RPMI8226 (cell line): ENCODE results near the gene TTF2.

ENCODE experiments used
- DNase-seq: peaks from one replicate; pipeline ENCODE4 v3.0.0-alpha.2; 2015

TTF2 gene

DNA sequence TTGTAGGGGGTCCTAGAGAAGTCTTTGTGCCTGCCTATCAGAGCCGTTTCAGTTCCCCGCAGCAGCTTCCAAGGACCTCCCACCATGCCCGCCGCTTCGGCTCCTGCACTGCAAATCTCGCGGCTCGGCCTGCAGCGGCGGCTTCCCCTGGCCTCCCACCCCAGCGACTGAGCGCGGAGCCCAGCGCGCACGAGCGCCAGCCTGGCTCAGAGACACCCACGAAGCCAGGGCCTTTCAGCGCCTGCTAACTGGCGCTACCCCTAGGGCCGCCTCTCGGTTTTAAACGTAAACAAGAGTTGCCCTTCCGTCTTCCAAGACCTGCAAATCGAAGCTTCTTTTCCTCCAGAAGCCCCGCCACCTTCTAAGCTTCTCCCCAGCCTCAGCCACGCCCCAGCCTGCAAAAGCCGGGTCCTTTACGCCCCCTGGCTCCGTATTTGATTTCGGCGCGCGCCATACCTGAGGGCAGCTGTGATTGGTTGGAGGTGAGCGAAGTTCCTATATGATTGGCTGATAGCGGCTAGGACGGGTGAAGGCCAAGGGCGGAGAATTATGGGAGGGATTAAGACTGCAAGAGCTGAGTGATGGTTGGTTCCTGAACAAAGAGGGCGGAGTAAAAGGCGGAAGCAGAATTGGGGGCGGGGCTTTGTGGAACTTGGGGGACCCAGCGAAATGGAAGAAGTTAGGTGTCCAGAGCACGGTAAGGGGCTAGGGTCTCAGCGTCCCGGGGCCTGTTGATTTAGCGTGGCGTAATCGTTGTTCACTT lies at the start of gene TTF2:
Gene TTF2 (plus strand): TSS at position 649 of the 763 bp plus-strand sequence. CDS start 21 bp downstream, at position 670.
- peak; percentile 96 for DNase-seq

DNA sequence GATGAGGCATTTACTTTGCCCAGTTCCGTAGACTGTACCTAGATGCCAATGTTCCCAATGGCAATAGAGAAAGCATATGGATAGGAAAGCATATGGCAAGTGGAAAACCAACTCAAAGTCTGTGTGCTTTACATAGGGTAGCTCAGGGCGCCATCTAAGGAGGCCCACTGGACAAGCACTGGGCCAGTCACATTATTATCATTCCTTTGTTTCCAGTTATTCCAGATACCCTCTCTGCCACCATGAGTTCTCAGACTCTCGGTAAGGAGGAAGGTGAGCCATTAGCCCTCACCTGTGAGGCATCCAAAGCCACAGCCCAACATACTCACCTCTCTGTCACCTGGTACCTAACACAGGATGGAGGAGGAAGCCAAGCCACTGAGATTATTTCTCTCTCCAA lies 48.8 kb upstream of the TTF2 start:
- DNase-seq, result no peak

DNA sequence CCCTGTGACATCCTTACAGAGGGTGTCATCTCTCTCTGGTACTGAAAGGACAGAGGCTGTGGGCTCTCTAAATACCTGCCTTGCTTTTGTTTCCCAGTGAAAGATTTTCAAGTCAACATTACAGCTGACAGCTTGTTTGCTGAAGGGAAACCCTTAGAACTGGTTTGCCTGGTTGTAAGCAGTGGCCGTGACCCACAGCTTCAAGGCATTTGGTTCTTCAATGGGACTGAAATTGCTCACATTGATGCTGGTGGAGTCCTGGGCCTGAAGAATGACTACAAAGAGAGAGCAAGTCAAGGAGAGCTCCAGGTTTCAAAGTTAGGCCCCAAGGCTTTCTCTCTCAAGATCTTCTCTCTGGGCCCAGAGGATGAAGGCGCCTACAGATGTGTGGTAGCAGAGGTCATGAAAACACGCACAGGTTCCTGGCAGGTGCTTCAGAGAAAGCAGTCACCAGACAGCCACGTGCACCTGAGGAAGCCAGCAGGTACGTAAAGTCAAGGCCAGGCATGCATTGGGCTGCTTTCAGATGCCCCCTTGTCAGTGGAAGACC lies 46.7 kb upstream of the TTF2 start:
- DNase-seq, result no peak

DNA sequence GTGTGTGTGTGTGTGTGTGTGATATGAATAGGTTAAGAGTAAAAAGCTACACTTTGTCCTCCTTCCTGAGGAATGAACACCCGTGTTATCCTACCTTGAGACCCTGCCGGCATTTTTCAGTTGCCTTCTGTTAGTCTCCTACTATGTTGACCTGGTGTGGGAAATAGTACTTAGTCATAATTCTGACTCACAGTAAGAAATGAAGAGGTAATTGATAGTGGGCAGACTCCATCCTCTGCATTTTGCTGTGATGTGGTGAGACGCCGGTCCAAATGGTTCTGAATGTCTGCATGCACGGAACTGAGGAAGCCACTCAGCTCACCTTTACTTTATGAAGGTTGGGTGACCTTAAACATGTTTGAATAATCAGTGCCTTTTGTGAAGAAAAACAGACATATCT lies 45.9 kb upstream of the TTF2 start:
- no peak for DNase-seq

DNA sequence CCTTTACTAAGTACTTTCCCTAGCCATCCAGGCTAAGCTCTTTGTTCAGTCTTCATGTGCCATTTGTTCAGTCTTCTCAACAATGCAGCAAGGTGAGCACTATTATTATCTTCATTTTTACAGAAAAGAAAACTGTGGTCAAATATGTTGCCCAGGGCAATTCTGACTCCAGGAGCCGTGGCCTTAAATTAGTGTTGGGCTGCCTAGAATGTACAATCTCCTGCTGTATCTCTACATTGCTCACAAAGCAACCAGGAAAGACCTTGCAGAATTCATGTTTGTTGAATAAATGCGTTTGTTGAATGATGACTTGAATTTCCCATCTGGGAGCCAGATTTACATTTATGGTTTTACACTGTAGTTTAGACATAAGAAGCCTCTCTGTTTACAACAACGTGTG lies 44.4 kb upstream of the TTF2 start:
- no peak for DNase-seq

DNA sequence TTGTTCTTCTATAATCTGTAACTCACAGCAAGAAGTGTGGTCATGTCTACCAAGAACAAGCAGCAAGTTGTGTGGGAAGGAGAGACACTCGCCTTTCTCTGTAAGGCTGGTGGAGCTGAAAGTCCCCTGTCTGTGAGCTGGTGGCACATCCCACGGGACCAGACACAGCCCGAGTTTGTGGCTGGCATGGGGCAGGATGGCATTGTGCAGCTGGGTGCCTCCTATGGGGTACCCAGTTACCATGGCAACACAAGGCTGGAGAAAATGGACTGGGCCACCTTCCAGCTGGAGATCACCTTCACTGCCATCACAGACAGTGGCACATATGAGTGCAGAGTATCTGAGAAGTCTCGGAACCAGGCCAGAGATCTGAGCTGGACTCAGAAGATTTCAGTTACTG lies 43.1 kb upstream of the TTF2 start:
- DNase-seq, result no peak

DNA sequence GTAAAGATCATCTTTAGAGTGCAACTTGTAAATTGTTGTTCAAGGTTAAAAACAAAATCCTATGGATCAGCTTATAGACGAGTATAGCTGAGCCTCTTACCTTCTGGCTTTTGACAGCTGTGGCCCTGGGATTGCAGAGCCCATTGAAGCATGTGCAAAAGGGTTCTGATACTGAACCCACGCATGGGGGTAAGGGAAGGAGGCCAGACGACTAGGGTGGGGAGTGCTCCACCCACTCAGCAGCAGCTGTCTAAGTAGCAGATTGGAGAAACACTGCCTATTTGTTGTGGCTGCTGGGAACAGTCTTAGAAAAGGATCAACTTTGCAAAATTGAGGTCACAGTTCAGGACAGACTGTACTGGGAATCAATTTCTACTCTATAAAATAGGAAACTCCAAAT lies 42.5 kb upstream of the TTF2 start:
- DNase-seq, result no peak

DNA sequence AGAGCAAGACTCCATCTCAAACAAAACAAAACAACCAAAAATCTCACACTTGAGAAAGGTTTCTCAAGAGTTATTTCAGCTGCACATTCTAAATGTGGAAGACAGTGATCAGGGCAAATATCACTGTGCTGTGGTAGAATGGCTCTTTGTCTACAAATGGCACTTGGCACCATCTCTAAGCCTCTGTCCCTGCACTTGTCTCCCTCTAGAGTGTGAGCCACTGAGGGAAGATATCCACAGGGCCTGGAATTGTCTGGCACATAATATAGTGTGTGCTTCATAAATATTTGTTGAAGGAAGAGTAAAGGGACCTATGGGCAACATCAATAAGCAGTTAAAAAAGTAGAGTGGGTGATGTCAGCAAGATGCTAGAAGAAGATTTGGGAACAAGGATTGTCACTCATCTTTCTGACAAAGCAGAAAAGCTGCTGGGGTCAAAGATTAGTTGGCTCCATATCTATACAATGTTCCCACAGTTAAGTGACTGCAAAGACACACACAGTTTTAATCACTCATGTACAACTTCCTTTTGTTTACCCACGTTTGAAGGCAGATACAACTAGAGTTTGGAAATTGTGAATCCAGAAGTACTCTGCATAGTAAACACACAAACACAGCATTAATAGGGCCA lies 39.5 kb upstream of the TTF2 start:
- DNase-seq, result no peak

DNA sequence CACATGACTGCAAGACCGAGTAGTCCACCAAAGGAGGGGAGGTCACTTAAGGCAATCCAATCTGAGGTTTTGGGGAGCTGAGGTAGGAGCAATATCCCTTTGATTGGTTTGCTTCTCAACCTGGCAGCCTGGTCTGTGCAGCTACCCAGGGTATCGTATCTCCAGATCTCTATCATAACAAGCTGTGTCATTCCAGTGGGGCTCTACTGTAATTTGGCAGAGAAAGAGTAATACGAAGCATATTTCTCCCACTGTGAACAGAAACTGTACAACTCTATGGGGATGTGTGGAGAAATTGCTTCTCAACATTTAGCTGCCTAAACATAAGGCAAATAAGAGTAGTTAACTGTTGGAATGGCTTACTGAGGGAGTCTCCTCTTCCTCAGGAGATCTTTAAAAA lies 38.0 kb upstream of the TTF2 start:
- no peak for DNase-seq

DNA sequence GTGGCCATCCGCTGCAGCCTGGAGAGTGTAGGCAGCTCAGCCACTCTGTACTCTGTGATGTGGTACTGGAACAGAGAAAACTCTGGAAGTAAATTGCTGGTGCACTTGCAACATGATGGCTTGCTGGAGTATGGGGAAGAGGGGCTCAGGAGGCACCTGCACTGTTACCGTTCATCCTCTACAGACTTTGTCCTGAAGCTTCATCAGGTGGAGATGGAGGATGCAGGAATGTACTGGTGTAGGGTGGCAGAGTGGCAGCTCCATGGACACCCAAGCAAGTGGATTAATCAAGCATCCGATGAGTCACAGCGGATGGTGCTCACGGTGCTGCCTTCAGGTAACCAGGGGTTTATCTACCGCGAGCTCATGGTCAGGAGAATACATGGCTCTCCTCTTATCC lies 34.6 kb upstream of the TTF2 start:
- no peak for DNase-seq

DNA sequence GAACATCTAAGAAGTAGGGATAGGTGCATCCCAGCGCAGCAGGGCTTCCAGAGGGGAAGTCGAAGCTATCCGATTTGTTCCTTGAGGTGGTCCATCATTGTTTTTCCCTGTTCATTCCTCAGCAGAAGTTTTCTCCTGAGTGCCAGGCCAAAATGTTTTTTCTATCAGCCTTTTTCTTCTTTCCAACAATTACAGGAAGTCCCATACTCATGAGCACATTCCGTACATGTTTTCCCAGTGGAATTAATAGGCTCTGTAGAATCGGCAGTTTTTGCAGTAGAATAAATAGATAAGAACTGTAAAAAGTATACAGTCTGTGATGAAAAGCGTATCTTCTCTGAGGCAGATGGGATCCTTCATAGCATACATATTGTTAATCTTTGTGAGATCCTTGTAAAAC lies 33.8 kb upstream of the TTF2 start:
- DNase-seq, result no peak

DNA sequence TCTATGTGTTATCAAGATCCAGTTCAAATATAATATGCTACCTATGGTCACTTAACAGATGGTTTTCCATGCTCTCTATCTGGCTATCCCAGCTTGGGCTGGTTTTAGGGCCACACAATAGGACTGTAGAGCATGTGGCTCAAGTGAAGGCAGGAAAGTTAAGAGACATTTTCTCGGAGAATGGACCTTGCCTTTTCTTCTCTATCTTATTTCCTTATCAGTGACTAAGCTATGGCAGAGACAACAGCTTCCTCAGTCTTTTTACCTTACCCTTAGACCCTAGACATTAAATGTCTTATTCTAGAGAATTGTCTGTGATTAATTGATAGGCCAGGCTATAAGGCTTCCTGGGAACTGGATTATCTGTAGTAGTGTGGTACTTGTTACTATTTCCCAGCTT lies 30.4 kb upstream of the TTF2 start:
- DNase-seq, result no peak

DNA sequence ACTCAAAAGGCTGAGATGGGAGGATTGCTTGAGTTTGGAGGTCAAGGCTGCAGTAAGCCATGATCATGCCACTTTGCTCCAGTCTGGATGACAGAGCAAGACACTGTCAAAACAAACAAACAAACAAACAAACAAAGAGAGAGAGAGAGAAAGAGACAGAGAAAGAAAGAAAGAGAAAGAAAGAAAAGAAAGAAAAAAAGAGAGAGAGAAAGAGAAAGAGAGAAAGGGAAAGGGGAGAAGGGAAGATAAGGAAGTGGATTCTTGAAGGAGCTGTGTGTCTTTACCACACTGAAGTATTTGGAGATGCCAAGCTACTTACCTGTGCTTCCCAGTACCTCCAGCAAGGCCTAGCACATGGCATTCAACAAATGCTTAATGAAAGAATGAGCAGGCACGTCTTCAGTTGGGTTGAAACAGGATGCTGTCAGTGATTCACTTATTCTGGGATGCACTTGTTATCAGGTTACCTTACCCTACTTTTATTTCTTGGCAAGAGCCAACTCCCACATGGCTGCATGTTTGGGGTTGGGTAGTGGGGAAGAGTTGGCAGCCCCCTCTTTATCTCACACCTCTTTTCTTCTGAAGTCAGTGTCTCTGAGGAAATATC lies 29.8 kb upstream of the TTF2 start:
- no peak for DNase-seq

DNA sequence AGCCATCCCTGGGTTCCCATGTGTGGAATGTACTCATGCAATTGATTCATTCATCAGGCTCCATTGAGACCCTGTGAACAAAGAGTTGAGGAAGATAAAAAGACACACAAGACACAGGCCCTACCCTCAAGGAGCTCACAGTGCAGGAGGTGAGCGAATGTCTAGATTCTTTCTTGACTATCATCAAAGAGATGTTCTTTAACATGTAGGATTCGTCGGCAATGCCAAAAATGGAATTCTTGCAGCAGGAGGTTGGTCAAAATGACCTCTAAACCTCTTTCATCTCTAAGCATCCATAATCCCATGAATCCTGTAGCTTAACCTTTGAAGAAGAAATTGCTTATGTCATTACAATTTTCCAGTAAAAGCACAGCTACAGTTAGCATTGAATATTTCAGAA lies 27.9 kb upstream of the TTF2 start:
- no peak for DNase-seq

DNA sequence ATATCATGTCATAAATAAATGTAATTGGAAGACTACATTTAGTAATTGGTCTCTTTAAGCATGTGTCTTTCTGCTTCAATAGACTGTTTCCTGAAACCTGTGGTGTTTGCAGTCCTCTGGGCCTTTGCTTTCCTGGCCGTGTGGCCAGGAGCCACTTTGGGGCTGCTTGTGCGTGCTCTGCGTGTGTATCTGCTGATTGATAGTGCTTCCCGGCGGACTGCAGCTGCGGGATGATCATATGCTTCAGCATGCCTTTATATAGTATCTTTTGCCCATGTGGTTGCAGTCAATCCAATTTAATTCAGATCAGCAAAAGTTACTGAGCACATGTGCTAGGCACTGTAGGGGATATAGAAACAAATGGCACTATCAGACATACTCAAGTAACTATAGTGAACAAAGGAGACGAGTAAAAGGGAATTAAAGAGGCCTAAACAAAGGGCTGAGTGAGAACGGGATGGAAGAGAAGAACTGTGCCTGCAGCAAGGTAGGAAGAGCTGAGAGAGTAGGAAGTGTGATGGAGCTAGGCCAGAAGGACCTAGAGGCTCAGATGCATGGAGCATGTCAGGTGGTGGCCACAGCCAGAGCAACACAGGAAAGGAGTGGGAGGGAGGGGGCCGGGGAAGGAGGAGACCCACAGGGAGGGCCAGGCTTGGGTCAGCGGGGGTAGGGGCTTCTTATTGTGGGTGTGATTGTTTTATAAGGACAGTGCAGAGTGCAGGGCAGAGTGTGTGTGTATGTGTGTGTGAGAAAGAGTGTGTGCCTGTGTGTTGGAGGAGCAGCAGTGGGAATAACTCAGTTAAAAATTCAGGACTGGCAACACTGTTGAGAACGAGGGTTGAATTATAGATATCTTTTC lies 27.2 kb upstream of the TTF2 start:
- DNase-seq, result no peak

DNA sequence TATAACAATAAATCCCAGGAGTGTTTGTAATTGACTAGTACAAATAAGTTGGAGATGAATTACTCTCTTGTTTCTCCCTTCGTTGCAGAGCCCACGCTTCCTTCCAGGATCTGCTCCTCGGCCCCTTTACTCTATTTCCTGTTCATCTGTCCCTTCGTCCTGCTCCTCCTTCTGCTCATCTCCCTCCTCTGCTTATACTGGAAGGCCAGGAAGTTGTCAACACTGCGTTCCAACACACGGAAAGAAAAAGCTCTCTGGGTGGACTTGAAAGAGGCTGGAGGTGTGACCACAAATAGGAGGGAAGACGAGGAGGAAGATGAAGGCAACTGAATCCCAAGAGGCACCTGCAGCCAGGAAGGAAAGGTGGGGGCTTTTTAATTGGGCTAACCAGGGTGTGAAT lies 26.4 kb upstream of the TTF2 start:
- DNase-seq, result no peak

DNA sequence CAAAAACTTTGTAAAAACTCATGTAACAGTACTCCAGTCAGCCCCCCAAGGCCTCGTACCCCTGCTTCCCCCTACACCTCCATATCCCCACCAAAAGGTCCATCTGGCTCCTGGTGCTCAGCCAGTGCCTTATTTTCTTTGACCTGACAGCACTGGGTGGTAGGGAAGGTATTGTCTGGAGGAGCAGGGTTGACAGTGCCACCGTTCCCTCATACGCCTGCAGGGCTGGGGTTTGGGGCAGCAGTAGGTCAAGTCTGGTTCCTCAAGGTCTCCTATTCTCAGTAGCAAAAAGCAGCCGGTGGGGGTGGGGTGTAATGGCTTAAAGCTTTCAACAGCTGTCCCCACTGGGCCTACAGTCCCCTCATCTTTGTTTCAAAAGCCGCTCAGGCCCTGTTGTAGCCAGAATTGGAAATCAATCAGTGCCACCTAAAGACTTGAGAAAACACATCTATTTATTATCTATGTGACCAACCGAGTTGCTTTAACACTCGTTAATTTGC lies 25.3 kb upstream of the TTF2 start:
- DNase-seq, result no peak

DNA sequence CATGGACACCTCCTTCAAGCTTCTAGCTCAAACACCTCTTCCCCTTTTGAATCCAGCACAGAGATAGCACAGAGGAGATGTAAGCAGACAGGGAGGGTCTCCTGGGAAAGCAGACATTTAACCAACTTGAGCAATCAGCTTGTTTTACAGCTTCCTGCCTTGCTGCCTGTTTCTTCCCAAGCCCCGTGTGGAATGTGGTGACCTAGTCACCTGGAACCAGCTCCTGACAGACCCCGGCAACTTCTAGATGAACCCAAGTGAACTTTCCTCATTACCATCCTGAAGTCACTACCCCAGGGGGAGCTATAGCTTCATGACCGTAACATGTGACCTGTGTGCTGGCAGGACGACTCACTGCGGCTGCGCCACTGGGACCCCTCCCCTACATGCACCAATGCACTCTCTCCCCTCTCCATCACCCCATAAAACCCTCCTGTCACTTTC lies 24.1 kb upstream of the TTF2 start:
- no peak for DNase-seq

DNA sequence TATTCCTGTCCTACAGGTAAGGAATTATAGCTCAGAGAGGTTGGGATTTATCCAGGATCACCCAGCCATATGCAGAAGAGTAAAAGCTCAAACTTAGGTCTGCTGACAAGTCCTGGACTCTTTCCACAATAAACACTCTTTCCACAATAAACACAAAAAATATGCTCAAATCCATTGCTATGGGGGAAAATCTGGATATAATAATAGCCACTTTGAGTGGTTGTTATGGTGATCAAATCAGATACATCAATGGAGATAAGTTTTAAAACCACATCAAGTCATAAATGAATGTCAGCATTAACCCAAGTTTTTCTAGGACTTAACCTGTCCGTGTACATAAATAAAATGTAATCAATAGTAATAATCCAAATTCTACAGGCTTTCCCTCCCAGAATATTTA lies 22.3 kb upstream of the TTF2 start:
- DNase-seq, result no peak

DNA sequence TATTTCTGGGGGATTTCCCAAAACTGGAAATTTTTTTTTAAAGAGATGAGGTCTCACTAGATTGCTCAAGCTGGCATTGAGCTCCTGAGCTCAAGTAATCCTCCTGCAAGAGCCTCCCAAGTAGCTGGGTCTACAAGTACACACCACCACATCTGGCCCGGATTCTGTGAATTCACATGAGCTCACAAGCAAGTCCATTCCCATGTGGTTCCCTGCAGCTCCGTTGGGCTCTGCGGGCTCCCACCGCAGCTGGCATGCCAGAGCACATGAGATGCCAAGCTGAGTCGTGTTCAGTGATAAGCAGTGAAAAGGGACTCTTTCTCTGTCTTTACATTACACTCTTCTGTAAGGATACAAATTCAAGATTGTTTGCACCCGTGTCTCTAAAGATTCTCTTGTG lies 21.9 kb upstream of the TTF2 start:
- no peak for DNase-seq

DNA sequence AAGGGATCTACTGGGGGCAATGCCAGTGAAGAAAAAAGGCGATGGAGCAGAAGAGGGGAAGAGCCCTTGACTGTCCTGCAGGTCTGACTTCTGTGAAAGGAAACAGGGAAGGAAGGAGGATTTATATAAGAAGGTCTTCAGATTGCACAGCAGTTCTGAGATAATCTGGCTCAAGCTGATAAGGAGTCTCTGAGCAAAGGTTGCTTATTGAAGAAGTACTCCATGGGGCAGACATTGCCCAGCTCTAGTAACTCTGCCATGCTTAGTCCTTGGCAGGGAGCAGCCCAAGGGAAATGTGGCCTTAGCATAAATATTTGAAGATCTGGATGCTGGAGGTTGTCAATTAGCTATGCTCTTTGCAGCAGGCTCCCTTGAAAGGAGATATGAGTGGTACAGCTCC lies 15.9 kb upstream of the TTF2 start:
- no peak for DNase-seq

DNA sequence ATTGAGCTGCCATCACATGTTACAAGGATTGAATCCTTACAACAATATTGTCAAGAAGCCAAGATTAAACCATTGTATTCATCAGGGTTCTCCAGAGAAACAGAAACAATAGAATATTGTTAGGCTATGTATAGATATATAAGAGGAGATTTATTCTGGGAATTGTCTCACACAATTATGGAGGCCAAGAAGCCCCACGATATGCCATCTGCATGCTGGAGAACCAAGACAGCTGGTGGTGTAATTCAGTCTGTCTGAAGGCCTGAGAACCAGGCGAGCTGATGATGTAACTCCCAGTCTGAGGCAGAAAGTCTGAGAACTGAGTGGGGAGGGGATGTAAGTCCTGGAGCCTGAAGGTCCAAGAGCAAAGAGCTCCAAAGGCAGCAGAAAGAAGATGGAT lies 14.5 kb upstream of the TTF2 start:
- no peak for DNase-seq

DNA sequence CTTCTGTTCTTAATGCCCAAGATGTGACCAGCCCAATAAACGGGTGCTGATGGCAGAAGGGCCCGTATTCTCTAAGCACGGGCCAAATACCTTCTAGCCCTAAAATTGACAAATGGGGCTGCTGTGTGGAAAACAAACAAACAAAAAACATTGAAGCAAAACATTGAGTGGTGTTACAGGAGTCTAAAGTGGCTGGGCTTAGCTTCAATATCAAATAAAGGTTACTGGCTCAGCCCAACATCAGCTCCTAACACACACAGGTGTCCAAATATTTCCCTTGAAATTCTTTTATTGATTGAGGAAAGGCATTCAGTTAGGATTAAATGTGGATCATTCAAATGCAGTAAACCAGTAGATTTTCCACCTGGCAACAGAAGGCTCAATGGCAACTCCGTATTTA lies 13.3 kb upstream of the TTF2 start:
- no peak for DNase-seq
